ENCODE data around the gene TPGS1.

TPGS1 gene

DNA sequence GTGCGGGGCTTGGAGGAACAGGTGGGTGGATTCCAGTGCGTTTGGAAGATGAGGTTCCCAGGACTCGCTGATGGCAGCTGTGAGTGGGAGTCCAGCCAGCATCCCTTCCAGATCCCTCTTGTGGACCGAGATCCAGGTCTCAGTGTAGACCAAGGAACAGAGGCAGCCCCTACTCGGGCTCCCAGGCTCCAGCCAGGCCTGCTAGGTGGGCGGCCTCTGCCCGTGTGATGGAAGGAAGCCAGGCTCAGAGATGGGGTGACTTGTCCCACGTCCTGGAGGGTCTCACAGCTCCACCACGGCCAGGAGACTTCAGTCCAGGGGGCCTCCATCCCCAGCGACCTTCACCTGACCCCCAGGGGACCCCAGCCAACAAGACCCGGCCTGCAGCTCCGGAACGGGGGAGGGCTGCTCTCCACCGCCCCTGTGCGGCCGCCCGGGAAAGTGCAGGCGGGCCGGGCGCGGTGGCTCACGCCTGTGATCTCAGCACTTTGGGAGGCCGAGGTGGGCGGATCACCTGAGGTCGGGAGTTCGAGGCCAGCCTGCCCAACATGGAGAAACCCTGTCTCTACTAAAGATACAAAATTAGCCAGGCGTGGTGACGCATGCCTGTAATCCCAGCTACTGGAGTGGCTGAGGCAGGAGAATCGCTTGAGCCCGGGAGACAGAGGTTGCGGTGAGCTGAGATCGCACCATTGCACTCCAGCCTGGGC, 11.7 kb upstream of the TPGS1 start:
- TF ChIP-seq, protein P1, sequence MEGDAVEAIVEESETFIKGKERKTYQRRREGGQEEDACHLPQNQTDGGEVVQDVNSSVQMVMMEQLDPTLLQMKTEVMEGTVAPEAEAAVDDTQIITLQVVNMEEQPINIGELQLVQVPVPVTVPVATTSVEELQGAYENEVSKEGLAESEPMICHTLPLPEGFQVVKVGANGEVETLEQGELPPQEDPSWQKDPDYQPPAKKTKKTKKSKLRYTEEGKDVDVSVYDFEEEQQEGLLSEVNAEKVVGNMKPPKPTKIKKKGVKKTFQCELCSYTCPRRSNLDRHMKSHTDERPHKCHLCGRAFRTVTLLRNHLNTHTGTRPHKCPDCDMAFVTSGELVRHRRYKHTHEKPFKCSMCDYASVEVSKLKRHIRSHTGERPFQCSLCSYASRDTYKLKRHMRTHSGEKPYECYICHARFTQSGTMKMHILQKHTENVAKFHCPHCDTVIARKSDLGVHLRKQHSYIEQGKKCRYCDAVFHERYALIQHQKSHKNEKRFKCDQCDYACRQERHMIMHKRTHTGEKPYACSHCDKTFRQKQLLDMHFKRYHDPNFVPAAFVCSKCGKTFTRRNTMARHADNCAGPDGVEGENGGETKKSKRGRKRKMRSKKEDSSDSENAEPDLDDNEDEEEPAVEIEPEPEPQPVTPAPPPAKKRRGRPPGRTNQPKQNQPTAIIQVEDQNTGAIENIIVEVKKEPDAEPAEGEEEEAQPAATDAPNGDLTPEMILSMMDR (IDR thresholded peaks at IDR 0.05; ENCODE audit: low read length): peak; percentile 74
- TF ChIP-seq EZH2 (IDR thresholded peaks at IDR 0.05; ENCODE audit: borderline replicate concordance, low read length): no peak
- no peak overlapping the region for H2AFZ ChIP-seq (ENCODE audit: low read length)
- H3K9me2 ChIP-seq (ENCODE audit: low read depth, low read length): no peaks in the 10 kb centered on the region
- no peaks in the 10 kb centered on the region for H3K4me1 ChIP-seq (ENCODE audit: insufficient read depth, low read length, severe bottlenecking)
- no peak overlapping the region for H3K27ac ChIP-seq (ENCODE audit: low read depth, low read length, poor library complexity, severe bottlenecking)
- no peaks in the 10 kb centered on the region for H3K9me3 ChIP-seq (ENCODE audit: low read length)
- H3K36me3 ChIP-seq (ENCODE audit: insufficient read depth, low read length): no peaks in the 10 kb centered on the region
- no peak overlapping the region for H3K9ac ChIP-seq (ENCODE audit: low read length)
- H3K79me2 ChIP-seq (ENCODE audit: insufficient read depth, low read length): no peaks in the 10 kb centered on the region
- no peaks in the 10 kb centered on the region for H3K27me3 ChIP-seq (ENCODE audit: insufficient read depth, low read length)
- H3F3A ChIP-seq (ENCODE audit: insufficient read depth, low read length): no peaks in the 10 kb centered on the region
- H3K4me2 ChIP-seq (ENCODE audit: low read length): no peak overlapping the region
- no peak overlapping the region for H3K4me3 ChIP-seq (ENCODE audit: low read depth, low read length, poor library complexity, severe bottlenecking)
- no peaks in the 10 kb centered on the region for H4K20me1 ChIP-seq (ENCODE audit: insufficient read depth, low read length)

DNA sequence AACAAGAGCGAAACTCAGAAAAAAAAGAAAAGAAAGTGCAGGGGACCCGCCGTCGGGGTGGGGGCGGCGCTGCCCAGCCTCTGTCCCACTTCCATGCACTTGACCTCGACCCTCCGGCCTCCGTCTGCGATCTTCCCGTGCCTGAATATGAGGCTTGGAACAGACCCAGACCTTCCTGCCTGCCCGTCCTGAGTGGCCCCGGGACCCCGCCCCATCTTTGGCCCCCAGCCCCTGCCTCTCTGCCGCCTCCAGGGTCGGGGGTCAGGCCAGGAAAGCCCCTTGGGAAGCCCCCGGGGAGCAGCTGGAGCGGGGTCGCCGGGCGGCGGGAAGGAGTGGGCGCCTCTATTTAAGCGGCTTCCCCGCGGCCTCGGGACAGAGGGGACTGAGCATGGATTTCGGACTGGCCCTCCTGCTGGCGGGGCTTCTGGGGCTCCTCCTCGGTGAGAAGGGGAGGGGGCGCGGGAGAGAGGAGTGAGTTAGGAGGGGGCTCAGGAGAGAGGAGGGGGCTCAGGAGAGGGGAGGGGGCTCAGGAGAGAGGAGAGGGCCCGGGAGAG, 11.1 kb upstream of the TPGS1 start, which contains the start of gene MADCAM1:
Gene MADCAM1 (plus strand): TSS at position 375 of the 554 bp plus-strand sequence. CDS start 14 bp downstream, at position 389.
- Histone ChIP-seq H2AFZ (ENCODE audit: low read length) (no peak within 1 kb of the TSS), H3K4me2 (ENCODE audit: low read length) (no peak within 1 kb of the TSS)

GRCh38 chr19:496986-497385, 10.3 kb upstream of the TPGS1 start:
- no peaks in the 10 kb centered on the region for H3K4me1 ChIP-seq (ENCODE audit: insufficient read depth, low read length, severe bottlenecking)
- H3K4me2 ChIP-seq (ENCODE audit: low read length): no peak overlapping the region
- H2AFZ ChIP-seq (ENCODE audit: low read length): no peak overlapping the region
- H3K36me3 ChIP-seq (ENCODE audit: insufficient read depth, low read length): no peaks in the 10 kb centered on the region
- no peaks in the 10 kb centered on the region for H3K9me2 ChIP-seq (ENCODE audit: low read depth, low read length)
- H3K4me3 ChIP-seq (ENCODE audit: low read depth, low read length, poor library complexity, severe bottlenecking): no peak overlapping the region
- H3K9me3 ChIP-seq (ENCODE audit: low read length): no peaks in the 10 kb centered on the region
- no peaks in the 10 kb centered on the region for H3K27me3 ChIP-seq (ENCODE audit: insufficient read depth, low read length)
- H4K20me1 ChIP-seq (ENCODE audit: insufficient read depth, low read length): no peaks in the 10 kb centered on the region
- H3F3A ChIP-seq (ENCODE audit: insufficient read depth, low read length): no peaks in the 10 kb centered on the region
- H3K27ac ChIP-seq (ENCODE audit: low read depth, low read length, poor library complexity, severe bottlenecking): no peak overlapping the region
- H3K9ac ChIP-seq (ENCODE audit: low read length): no peak overlapping the region
- TF ChIP-seq EZH2 (IDR thresholded peaks at IDR 0.05; ENCODE audit: borderline replicate concordance, low read length): no peak
- TF ChIP-seq, protein P1 (IDR thresholded peaks at IDR 0.05; ENCODE audit: low read length): no peak
- H3K79me2 ChIP-seq (ENCODE audit: insufficient read depth, low read length): no peaks in the 10 kb centered on the region

More for the DNA sequence above, 11.1 kb upstream of the TPGS1 start, which contains the start of gene MADCAM1:
- Histone ChIP-seq H3K36me3 (ENCODE audit: insufficient read depth, low read length) (no peaks in the 10 kb centered on the region), H3K79me2 (ENCODE audit: insufficient read depth, low read length) (no peaks in the 10 kb centered on the region), H3K9me3 (ENCODE audit: low read length) (no peaks in the 10 kb centered on the region), H3K27me3 (ENCODE audit: insufficient read depth, low read length) (no peaks in the 10 kb centered on the region), H3K9ac (ENCODE audit: low read length) (no peak within 1 kb of the TSS), H3F3A (ENCODE audit: insufficient read depth, low read length) (no peaks in the 10 kb centered on the region), H3K4me1 (ENCODE audit: insufficient read depth, low read length, severe bottlenecking) (no peaks in the 10 kb centered on the region), H3K9me2 (ENCODE audit: low read depth, low read length) (no peaks in the 10 kb centered on the region), H3K4me3 (ENCODE audit: low read depth, low read length, poor library complexity, severe bottlenecking) (no peak within 1 kb of the TSS), H3K27ac (ENCODE audit: low read depth, low read length, poor library complexity, severe bottlenecking) (no peak within 1 kb of the TSS), H4K20me1 (ENCODE audit: insufficient read depth, low read length) (no peaks in the 10 kb centered on the region)
- no peak for TF ChIP-seq EZH2 (IDR thresholded peaks at IDR 0.05; ENCODE audit: borderline replicate concordance, low read length)
- TF ChIP-seq, protein P1 (IDR thresholded peaks at IDR 0.05; ENCODE audit: low read length): no peak

All from OCI-LY1 (cell line).